Activated CD4-positive, alpha-beta T cell treated with anti-CD3 and anti-CD28 coated beads for 24 hours (primary cell): ENCODE measurements around the gene TAF1L.

Source experiments
- DNase-seq, 2 donors: peaks; one replicate each; pipeline ENCODE4 v3.0.0-alpha.2; 2020; ENCODE audit warnings: low read depth in 2 of 2

Gene TAF1L

GRCh38 chr9:32589083-32589723 is 46.3 kb downstream of the TAF1L start:
- no peak for DNase-seq

- no peak for DNase-seq
These were observed 47.6 kb downstream of the TAF1L start for GRCh38 chr9:32587901-32588300.

- no peak for DNase-seq
These were observed 50.7 kb downstream of the TAF1L start for GRCh38 chr9:32584784-32585183.

- peak in 1 of 2 donors; percentile 10 for DNase-seq
These were observed 53.8 kb downstream of the TAF1L start for GRCh38 chr9:32581512-32582143.

- DNase-seq = no peak
These were observed 54.7 kb downstream of the TAF1L start for GRCh38 chr9:32580631-32581300.

GRCh38 chr9:32579706-32580331 is 55.6 kb downstream of the TAF1L start:
- DNase-seq = peak; percentile 72 to 73
